Thoracic aorta (tissue), 2 donors: Measurements from ENCODE around the gene UQCC2. TPM values are rescaled to one million over a fixed set of nuclear protein-coding genes. Genes with fewer than 3 reads are reported as not detected.

Experiments used
- ATAC-seq: fragments of 150-250 bp; one replicate; pipeline ENCODE4 v1.8.0; 2017; ENCODE audit warnings: low read depth; ENCODE audit not compliant: insufficient number of reproducible peaks, low FRiP score
- DNase-seq: peaks from one replicate; pipeline ENCODE4 v3.0.0-alpha.2; 2020; ENCODE audit warnings: low spot score
- H3K27ac ChIP-seq, 2 donors: fragments of 200-600 bp; sonication (generic); 1 replicate in 1 of 2; 2 replicates in 1 of 2; pipeline ENCODE4 v1.5.1; 2016; ENCODE audit warnings: mild to moderate bottlenecking in 2 of 2, moderate library complexity in 2 of 2
- H3K27me3 ChIP-seq: fragments of 200-600 bp; sonication (generic); replicated peaks from 2 replicates; pipeline ENCODE4 v1.6.0; 2016; ENCODE audit warnings: mild to moderate bottlenecking; ENCODE audit not compliant: insufficient read depth
- H3K36me3 ChIP-seq: fragments of 200-600 bp; sonication (generic); one replicate; pipeline ENCODE4 v1.5.1; 2016
- H3K4me1 ChIP-seq, 2 donors: fragments of 200-600 bp; sonication (generic); 1 replicate in 1 of 2; 2 replicates in 1 of 2; pipeline versions ENCODE4 v1.5.1 to v1.6.0; 2016; ENCODE audit warnings: low read depth in 2 of 2, mild to moderate bottlenecking in 1 of 2; ENCODE audit not compliant: control insufficient read depth in 1 of 2
- H3K4me3 ChIP-seq: fragments of 200-600 bp; sonication (generic); 2 replicates; pipeline ENCODE4 v1.5.1; 2016; ENCODE audit warnings: mild to moderate bottlenecking
- H3K9me3 ChIP-seq: fragments of 200-600 bp; sonication (generic); 2 replicates; pipeline ENCODE4 v1.5.1; 2016
- total RNA-seq, 2 donors: library from RNA; depleted of rRNA; stranded (reverse); fragments of >200 nt; gene quantifications; one replicate each; pipeline versions ENCODE4 v1.1.0 to v1.2.3, GENCODE V29; 2016
- TF ChIP-seq, protein P1 (sequence below): fragments of 200-600 bp; sonication (generic); IDR thresholded peaks from one replicate; pipeline ENCODE4 v1.5.1; 2019; ENCODE audit warnings: antibody characterized with exemption

The UQCC2 gene
- total RNA-seq, 2 donors from 2014 or later = 15.0 to 39.8 TPM

DNA sequence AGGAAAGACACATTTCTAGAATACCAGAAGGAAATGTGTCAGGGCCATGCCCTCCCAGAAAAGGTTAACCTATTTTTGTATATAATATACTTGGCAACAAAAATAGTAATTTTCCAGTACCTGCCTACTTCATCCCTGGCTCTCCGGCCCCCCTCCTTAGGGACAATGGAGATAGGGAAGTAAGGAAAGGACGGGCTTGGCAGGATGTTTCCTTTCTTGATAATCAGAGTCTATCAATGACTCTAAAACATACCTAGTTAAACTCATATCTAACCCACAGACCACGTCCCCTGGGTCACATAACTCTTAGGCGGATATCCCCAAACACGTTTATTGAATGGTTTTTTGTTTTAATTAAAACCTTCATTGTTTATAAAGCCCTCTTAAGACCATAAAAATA is 11.8 kb downstream of the UQCC2 start:
- H3K9me3 ChIP-seq = no peaks in the 10 kb centered on the region
- H3K36me3 ChIP-seq = peaks cover 5% of the 10 kb centered on the region
- peaks cover 0 to 14% of the 10 kb centered on the region in 2 donors for H3K4me1 ChIP-seq
- no peak overlapping the region for H3K27ac ChIP-seq
- H3K4me3 ChIP-seq = no peak overlapping the region
- ATAC-seq (no peak), DNase-seq (no peak)
- H3K27me3 ChIP-seq = no peaks in the 10 kb centered on the region
- TF ChIP-seq, protein P1, sequence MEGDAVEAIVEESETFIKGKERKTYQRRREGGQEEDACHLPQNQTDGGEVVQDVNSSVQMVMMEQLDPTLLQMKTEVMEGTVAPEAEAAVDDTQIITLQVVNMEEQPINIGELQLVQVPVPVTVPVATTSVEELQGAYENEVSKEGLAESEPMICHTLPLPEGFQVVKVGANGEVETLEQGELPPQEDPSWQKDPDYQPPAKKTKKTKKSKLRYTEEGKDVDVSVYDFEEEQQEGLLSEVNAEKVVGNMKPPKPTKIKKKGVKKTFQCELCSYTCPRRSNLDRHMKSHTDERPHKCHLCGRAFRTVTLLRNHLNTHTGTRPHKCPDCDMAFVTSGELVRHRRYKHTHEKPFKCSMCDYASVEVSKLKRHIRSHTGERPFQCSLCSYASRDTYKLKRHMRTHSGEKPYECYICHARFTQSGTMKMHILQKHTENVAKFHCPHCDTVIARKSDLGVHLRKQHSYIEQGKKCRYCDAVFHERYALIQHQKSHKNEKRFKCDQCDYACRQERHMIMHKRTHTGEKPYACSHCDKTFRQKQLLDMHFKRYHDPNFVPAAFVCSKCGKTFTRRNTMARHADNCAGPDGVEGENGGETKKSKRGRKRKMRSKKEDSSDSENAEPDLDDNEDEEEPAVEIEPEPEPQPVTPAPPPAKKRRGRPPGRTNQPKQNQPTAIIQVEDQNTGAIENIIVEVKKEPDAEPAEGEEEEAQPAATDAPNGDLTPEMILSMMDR = no peak

DNA sequence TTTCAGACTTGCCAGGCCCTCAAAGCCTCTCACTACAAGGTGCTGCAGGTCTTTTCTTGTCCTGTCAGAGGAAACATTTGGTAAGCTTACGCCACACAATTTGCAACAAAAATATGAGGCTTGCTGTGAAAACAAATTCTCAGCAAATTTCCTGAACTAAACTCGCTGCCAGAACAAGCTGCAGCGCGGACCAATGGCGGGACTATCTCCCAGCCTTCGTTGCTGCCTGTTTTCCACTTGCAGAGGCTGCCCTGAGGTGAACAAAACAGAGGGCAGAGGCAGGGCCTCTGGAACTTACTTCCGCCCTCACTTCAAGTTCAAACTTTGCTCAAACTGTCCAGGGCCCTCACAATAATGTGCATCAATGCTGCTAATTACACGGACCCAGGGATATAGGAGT is 12.4 kb downstream of the UQCC2 start:
- TF ChIP-seq, protein P1 = no peak
- no peak overlapping the region for H3K4me3 ChIP-seq
- no peak overlapping the region for H3K27ac ChIP-seq
- DNase-seq (no peak), ATAC-seq (no peak)
- H3K9me3 ChIP-seq = no peaks in the 10 kb centered on the region
- peaks cover 5% of the 10 kb centered on the region for H3K36me3 ChIP-seq
- H3K4me1 ChIP-seq = peaks cover 0 to 14% of the 10 kb centered on the region in 2 donors
- no peaks in the 10 kb centered on the region for H3K27me3 ChIP-seq

DNA sequence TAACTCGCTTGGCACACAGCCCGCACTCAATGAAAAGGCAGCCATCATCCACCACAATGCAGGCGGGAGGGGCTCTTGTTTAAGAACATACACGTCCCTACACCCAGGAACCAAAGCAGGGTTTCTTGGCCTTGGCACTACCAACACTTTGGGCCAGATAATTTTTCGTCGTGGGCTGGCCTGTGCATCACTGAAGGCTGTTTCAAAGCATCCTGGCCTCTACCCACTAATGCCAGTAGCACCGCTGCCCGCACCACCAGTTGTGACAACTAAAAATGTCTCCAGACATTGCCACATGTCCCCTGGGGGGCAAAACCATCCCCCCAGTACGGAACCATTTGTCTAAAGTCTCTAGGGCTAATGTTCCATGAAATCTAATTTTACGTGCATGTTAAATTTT is 13.0 kb downstream of the UQCC2 start:
- H3K27me3 ChIP-seq = no peaks in the 10 kb centered on the region
- TF ChIP-seq, protein P1 = no peak
- H3K36me3 ChIP-seq = peaks cover 5% of the 10 kb centered on the region
- ATAC-seq (no peak), DNase-seq (no peak)
- H3K9me3 ChIP-seq = no peaks in the 10 kb centered on the region
- H3K4me1 ChIP-seq = peaks cover 0 to 14% of the 10 kb centered on the region in 2 donors
- H3K27ac ChIP-seq = no peak overlapping the region
- H3K4me3 ChIP-seq = no peak overlapping the region

DNA sequence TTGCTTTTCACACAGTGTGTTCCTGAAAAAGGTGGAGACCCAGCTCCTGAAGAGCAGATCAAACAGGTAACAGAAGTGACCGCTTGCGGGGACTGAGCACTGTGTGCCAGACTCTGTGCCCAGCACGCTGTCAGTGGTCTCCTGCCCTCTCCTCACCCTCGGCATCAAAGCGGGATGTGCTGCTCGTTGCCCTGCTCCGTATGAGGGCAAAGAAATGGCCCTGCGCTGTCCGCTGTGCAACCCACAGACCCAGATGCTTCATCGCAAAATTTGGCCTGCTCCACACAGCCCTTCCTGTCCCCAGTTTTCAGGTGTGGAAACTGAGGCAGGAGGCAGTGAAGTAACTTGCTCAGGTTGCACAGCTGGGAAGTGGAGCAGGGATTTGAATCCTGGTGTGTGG is 13.7 kb downstream of the UQCC2 start:
- no peak for DNase-seq
- peaks cover 0 to 14% of the 10 kb centered on the region in 2 donors for H3K4me1 ChIP-seq
- no peak overlapping the region for H3K4me3 ChIP-seq
- TF ChIP-seq, protein P1 = no peak
- H3K27ac ChIP-seq = no peak overlapping the region
- H3K36me3 ChIP-seq = peaks cover 5% of the 10 kb centered on the region
- ATAC-seq = no peak
- H3K9me3 ChIP-seq = no peaks in the 10 kb centered on the region
- H3K27me3 ChIP-seq = no peaks in the 10 kb centered on the region

DNA sequence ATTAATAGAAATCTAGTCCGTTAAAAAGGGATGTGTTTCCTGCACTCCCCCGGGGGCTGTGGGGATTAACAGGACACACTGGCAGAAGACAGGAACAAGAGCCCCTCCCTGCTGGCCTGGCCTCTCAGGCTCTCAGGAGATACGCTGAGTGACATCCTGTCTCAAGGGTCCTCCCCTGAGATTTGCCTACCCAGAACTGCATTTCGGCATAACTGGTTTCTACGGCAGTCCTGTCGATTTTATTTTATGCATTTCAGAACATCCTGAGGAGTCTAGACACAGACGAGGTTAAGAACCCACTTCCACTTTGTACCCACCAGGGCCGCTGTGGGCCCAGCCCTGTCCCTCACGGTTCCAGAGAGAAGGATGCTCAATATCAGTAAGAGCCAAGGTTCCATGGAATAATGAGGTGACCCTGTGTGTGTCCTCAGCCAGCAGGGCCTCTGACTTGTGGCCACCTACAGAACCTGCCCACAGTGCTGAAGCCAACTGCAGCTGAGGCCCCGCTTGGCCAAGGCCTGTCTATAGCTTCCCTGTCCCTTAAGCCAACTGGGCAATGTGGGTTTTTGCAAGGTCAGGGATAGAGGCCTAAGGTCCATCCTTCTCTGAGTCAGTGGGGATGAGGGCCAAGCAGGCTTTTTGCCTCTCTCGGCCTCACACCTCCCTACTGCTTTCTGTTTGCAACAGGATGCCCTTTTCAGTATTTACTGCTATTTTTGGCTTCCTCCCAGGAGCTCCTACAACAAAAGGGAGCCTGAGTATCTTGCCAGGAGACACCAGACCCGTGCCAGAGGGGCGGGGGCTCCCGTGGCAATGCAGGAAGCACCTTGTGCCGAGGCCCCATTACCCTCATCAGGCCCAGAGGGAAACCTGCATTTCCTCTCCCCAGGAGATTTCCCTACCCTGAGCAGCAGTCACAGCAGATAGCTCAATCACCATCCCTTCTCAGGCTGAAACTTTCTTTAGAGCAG is 14.7 kb downstream of the UQCC2 start:
- Histone ChIP-seq H3K4me3 (no peak overlapping the region), H3K9me3 (no peaks in the 10 kb centered on the region), H3K4me1 (peaks cover 4 to 14% of the 10 kb centered on the region in 2 donors), H3K27ac (peak overlapping the region in 1 of 2 donors; percentile 44), H3K27me3 (no peaks in the 10 kb centered on the region), H3K36me3 (peaks cover 5% of the 10 kb centered on the region)
- DNase-seq (no peak), ATAC-seq (no peak)
- TF ChIP-seq, protein P1 = no peak
